Activated naive CD4-positive, alpha-beta T cell treated with anti-CD3 and anti-CD28 coated beads, Interleukin-2, amount 50 U/mL, for 72 hours (primary cell): ENCODE data around the gene CACNA2D1. TPM values are rescaled to one million over a fixed set of nuclear protein-coding genes. Genes with fewer than 3 reads are reported as not detected.

Experiments used
- ATAC-seq, 2 donors: fragments of 150-1000 bp; cut with Tn5 transposase; 2 replicates each; pipeline ENCODE4 v1.10.0; 2021; ENCODE audit warnings: mild to moderate bottlenecking in 2 of 2, moderate library complexity in 2 of 2
- DNase-seq, 2 donors: peaks; one replicate each; pipeline ENCODE4 v3.0.0; 2021 to 2022; ENCODE audit warnings: low spot score in 2 of 2
- H3K27ac Mint-ChIP-seq, 2 donors: one replicate each; pipeline ENCODE4 v1.8.0; 2022; ENCODE audit warnings: mild to moderate bottlenecking in 2 of 2, mixed read lengths in 2 of 2
- H3K36me3 Mint-ChIP-seq, 2 donors: one replicate each; pipeline ENCODE4 v1.8.0; 2022; ENCODE audit warnings: mixed read lengths in 2 of 2
- H3K9me3 Mint-ChIP-seq, 2 donors: one replicate each; pipeline ENCODE4 v1.8.0; 2022; ENCODE audit warnings: mixed read lengths in 2 of 2
- total RNA-seq, 2 donors: library from RNA; stranded (reverse); gene quantifications; one replicate each; pipeline ENCODE4 v1.2.3, GENCODE V29; 2022

Gene CACNA2D1
- total RNA-seq, 2 donors from 2014 or later, result not detected

- ATAC-seq, result no peak
- H3K9me3 Mint-ChIP-seq, result no peaks in the 10 kb centered on the region
Measured at GRCh38 chr7:82376739-82377138, 66.8 kb downstream of the CACNA2D1 start.

GRCh38 chr7:82375713-82376112 is 67.9 kb downstream of the CACNA2D1 start:
- DNase-seq (no peak), ATAC-seq (no peak)
- Mint-ChIP-seq H3K9me3 (no peaks in the 10 kb centered on the region), H3K36me3 (no peaks in the 10 kb centered on the region), H3K27ac (no peak overlapping the region)

More at GRCh38 chr7:82376739-82377138, 66.8 kb downstream of the CACNA2D1 start:
- DNase-seq, result no peak
- H3K36me3 Mint-ChIP-seq, result no peaks in the 10 kb centered on the region
- H3K27ac Mint-ChIP-seq, result no peak overlapping the region

GRCh38 chr7:82375129-82375528 is 68.4 kb downstream of the CACNA2D1 start:
- ATAC-seq (no peak), DNase-seq (no peak)
- Mint-ChIP-seq H3K27ac (no peak overlapping the region), H3K9me3 (no peaks in the 10 kb centered on the region), H3K36me3 (no peaks in the 10 kb centered on the region)

- ATAC-seq (no peak), DNase-seq (no peak)
- Mint-ChIP-seq H3K9me3 (no peaks in the 10 kb centered on the region), H3K27ac (no peak overlapping the region), H3K36me3 (no peaks in the 10 kb centered on the region)
Measured at GRCh38 chr7:82373926-82374635, 69.5 kb downstream of the CACNA2D1 start.

- no peak for ATAC-seq
- Mint-ChIP-seq H3K36me3 (no peaks in the 10 kb centered on the region), H3K27ac (no peak overlapping the region), H3K9me3 (peaks cover 0 to 12% of the 10 kb centered on the region in 2 donors)
- DNase-seq, result no peak
Measured at GRCh38 chr7:82364671-82365070, 78.9 kb downstream of the CACNA2D1 start.

GRCh38 chr7:82364048-82364447 is 79.5 kb downstream of the CACNA2D1 start:
- no peak for ATAC-seq
- no peaks in the 10 kb centered on the region for H3K36me3 Mint-ChIP-seq
- DNase-seq, result no peak
- H3K9me3 Mint-ChIP-seq, result peaks cover 0 to 12% of the 10 kb centered on the region in 2 donors
- no peak overlapping the region for H3K27ac Mint-ChIP-seq

- Mint-ChIP-seq H3K27ac (no peak overlapping the region), H3K9me3 (peaks cover 0 to 10% of the 10 kb centered on the region in 2 donors), H3K36me3 (no peaks in the 10 kb centered on the region)
- ATAC-seq (no peak), DNase-seq (no peak)
Measured at GRCh38 chr7:82362129-82362706, 81.4 kb downstream of the CACNA2D1 start.

GRCh38 chr7:82360591-82361368 is 82.8 kb downstream of the CACNA2D1 start:
- ATAC-seq, result no peak
- Mint-ChIP-seq H3K36me3 (no peaks in the 10 kb centered on the region), H3K27ac (no peak overlapping the region), H3K9me3 (peaks cover 0 to 8% of the 10 kb centered on the region in 2 donors)
- DNase-seq, result no peak

GRCh38 chr7:82359426-82359825 is 84.2 kb downstream of the CACNA2D1 start:
- DNase-seq (no peak), ATAC-seq (no peak)
- Mint-ChIP-seq H3K27ac (no peak overlapping the region), H3K36me3 (no peaks in the 10 kb centered on the region), H3K9me3 (peaks cover 0 to 5% of the 10 kb centered on the region in 2 donors)

- peaks cover 0 to 5% of the 10 kb centered on the region in 2 donors for H3K9me3 Mint-ChIP-seq
- no peak for ATAC-seq
- no peak overlapping the region for H3K27ac Mint-ChIP-seq
- no peak for DNase-seq
- H3K36me3 Mint-ChIP-seq, result no peaks in the 10 kb centered on the region
Measured at GRCh38 chr7:82358923-82359322, 84.7 kb downstream of the CACNA2D1 start.

- Mint-ChIP-seq H3K27ac (no peak overlapping the region), H3K36me3 (no peaks in the 10 kb centered on the region), H3K9me3 (peaks cover 0 to 5% of the 10 kb centered on the region in 2 donors)
- DNase-seq (no peak), ATAC-seq (no peak)
Measured at GRCh38 chr7:82358009-82358578, 85.5 kb downstream of the CACNA2D1 start.

- no peak overlapping the region for H3K27ac Mint-ChIP-seq
- ATAC-seq (no peak), DNase-seq (no peak)
- no peaks in the 10 kb centered on the region for H3K36me3 Mint-ChIP-seq
- H3K9me3 Mint-ChIP-seq, result no peaks in the 10 kb centered on the region
Measured at GRCh38 chr7:82348251-82348650, 95.3 kb downstream of the CACNA2D1 start.

- Mint-ChIP-seq H3K9me3 (no peaks in the 10 kb centered on the region), H3K36me3 (no peaks in the 10 kb centered on the region), H3K27ac (no peak overlapping the region)
- DNase-seq (no peak), ATAC-seq (no peak)
Measured at GRCh38 chr7:82347808-82348207, 95.8 kb downstream of the CACNA2D1 start.

GRCh38 chr7:82345886-82346285 is 97.7 kb downstream of the CACNA2D1 start:
- ATAC-seq (no peak), DNase-seq (no peak)
- no peaks in the 10 kb centered on the region for H3K9me3 Mint-ChIP-seq
- H3K27ac Mint-ChIP-seq, result no peak overlapping the region
- H3K36me3 Mint-ChIP-seq, result no peaks in the 10 kb centered on the region

- no peak for DNase-seq
- H3K9me3 Mint-ChIP-seq, result peaks cover 0 to 7% of the 10 kb centered on the region in 2 donors
- H3K27ac Mint-ChIP-seq, result no peak overlapping the region
- no peak for ATAC-seq
- no peaks in the 10 kb centered on the region for H3K36me3 Mint-ChIP-seq
Measured at GRCh38 chr7:82343716-82344115, 99.9 kb downstream of the CACNA2D1 start.

- DNase-seq, result no peak
- Mint-ChIP-seq H3K27ac (no peak overlapping the region), H3K36me3 (no peaks in the 10 kb centered on the region), H3K9me3 (peaks cover 5 to 12% of the 10 kb centered on the region in 2 donors)
- no peak for ATAC-seq
Measured at GRCh38 chr7:82339958-82340357, 103.6 kb downstream of the CACNA2D1 start.

GRCh38 chr7:82335927-82336326 is 107.7 kb downstream of the CACNA2D1 start:
- no peak overlapping the region for H3K27ac Mint-ChIP-seq
- H3K36me3 Mint-ChIP-seq, result no peaks in the 10 kb centered on the region
- ATAC-seq (no peak), DNase-seq (no peak)
- peaks cover 9 to 12% of the 10 kb centered on the region in 2 donors for H3K9me3 Mint-ChIP-seq
